Measurements from ENCODE around the gene TIAM2. TPM values are rescaled to one million over a fixed set of nuclear protein-coding genes. Genes with fewer than 3 reads are reported as not detected.

Gene TIAM2
- total RNA-seq, 1 donor from 2014 or later: 21.1 TPM

DNA sequence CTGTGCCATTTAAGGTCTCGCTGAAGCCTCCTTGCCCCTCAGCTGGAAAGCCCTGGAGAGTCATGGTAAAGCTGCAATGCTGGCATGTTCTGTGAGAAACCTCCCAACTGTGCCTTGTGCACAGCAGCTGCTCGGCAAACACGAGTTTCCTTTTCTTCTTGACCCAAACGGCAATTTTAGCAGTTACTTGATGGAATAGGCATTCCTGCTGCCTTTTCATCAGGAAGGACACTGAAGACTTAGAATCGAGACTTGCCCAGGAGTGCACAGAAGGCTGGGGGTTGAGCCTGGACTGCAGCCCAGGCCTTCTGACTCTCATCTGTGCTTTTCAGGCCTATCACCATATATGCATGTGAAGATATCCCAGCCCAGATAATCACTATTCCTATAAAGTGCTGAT, 240.0 kb downstream of the TIAM2 start:
- H3K27ac Mint-ChIP-seq (ENCODE audit: unreplicated experiment): no peak overlapping the region
- H3K4me3 Mint-ChIP-seq (ENCODE audit: unreplicated experiment): no peak overlapping the region
- DNase-seq (ENCODE audit: low spot score): no peak

DNA sequence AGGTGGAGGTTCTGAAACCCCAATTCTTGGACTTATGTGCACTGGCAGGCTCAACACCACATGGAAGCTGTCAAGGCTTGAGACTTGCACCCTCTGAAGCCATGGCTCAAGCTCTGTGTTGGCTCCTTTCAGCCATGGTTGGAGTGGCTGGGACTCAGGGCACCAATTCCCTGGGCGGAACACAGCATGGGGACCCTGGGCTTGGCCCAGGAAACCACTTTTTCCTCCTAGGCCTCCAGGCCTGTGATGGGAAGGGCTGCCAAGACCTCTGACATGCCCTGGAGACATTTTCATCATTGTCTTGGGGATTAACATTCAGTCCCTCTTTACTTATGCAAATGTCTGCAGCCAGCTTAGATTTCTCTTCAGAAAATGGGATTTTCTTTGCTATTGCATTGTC, 242.5 kb downstream of the TIAM2 start:
- H3K27ac Mint-ChIP-seq (ENCODE audit: unreplicated experiment): no peak overlapping the region
- no peak overlapping the region for H3K4me3 Mint-ChIP-seq (ENCODE audit: unreplicated experiment)
- DNase-seq (ENCODE audit: low spot score): no peak
- no peaks in the 10 kb centered on the region for H3K9me3 Mint-ChIP-seq (ENCODE audit: unreplicated experiment)
- peaks cover 60% of the 10 kb centered on the region for H3K36me3 Mint-ChIP-seq (ENCODE audit: low read depth, unreplicated experiment)
- H3K27me3 Mint-ChIP-seq (ENCODE audit: unreplicated experiment): no peaks in the 10 kb centered on the region
- no peaks in the 10 kb centered on the region for H3K4me1 Mint-ChIP-seq (ENCODE audit: unreplicated experiment)
- TF ChIP-seq, protein P1, sequence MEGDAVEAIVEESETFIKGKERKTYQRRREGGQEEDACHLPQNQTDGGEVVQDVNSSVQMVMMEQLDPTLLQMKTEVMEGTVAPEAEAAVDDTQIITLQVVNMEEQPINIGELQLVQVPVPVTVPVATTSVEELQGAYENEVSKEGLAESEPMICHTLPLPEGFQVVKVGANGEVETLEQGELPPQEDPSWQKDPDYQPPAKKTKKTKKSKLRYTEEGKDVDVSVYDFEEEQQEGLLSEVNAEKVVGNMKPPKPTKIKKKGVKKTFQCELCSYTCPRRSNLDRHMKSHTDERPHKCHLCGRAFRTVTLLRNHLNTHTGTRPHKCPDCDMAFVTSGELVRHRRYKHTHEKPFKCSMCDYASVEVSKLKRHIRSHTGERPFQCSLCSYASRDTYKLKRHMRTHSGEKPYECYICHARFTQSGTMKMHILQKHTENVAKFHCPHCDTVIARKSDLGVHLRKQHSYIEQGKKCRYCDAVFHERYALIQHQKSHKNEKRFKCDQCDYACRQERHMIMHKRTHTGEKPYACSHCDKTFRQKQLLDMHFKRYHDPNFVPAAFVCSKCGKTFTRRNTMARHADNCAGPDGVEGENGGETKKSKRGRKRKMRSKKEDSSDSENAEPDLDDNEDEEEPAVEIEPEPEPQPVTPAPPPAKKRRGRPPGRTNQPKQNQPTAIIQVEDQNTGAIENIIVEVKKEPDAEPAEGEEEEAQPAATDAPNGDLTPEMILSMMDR (IDR thresholded peaks at IDR 0.05; ENCODE audit: unreplicated experiment): no peak

More for the DNA sequence above, 240.0 kb downstream of the TIAM2 start:
- H3K27me3 Mint-ChIP-seq (ENCODE audit: unreplicated experiment): peaks cover 2% of the 10 kb centered on the region
- H3K9me3 Mint-ChIP-seq (ENCODE audit: unreplicated experiment): no peaks in the 10 kb centered on the region
- TF ChIP-seq, protein P1 (IDR thresholded peaks at IDR 0.05; ENCODE audit: unreplicated experiment): no peak
- peaks cover 42% of the 10 kb centered on the region for H3K36me3 Mint-ChIP-seq (ENCODE audit: low read depth, unreplicated experiment)
- H3K4me1 Mint-ChIP-seq (ENCODE audit: unreplicated experiment): no peaks in the 10 kb centered on the region

DNA sequence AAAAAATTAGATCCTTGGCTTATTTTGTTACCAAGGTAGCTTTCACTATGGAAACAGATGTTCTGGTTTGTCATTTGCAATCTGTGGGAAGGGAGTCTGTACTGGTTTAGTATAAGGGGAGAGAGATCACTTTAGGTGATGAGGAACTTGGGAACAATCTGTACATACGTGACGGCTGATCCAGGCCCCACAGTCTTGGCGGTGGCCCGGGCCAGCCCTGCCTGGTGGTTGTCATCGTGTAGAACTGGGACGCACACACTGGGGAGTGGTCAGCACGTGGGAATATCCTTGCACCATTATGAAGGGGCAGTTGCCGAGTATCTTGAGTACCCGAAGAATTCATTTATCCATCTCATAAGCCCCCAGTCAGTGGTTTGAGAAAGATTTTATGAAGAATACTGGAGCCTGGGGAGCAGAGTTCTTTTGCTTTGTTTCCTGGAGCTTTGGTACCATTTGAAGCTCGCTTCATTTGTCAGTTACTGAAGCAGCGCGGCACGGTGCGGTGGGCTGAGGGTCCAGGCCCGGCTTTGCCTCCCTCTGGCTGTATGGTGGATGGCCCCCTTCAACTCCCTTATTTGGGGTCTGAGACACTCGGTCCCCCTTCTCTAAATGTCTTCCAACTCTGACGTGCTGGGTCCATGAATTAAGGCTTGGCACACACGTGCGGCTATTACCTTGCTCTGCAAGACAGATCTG, 245.9 kb downstream of the TIAM2 start:
- H3K27ac Mint-ChIP-seq (ENCODE audit: unreplicated experiment): peak overlapping the region; percentile 3
- H3K36me3 Mint-ChIP-seq (ENCODE audit: low read depth, unreplicated experiment): peaks cover 70% of the 10 kb centered on the region

DNA sequence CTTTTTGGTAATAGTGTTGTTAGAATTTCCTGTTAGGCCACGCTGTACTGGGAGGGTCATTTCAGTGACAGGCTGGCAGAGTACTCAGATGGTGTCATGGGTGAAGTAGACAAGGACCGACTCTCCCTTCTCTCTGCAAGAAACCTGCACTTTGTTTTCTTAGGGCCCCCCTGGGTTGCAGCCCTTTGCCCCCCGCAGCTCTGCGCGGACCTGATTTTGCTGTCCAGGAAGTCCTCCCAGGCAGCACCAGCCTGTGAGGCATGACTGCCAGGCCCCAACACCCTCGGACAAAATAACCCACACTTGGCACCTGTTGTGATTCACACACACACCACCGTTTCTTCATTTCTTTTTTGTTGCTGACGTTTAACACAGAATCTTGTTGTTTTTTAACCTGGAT, 246.9 kb downstream of the TIAM2 start:
- peak overlapping the region; percentile 3 for H3K27ac Mint-ChIP-seq (ENCODE audit: unreplicated experiment)
- DNase-seq (ENCODE audit: low spot score): no peak
- H3K27me3 Mint-ChIP-seq (ENCODE audit: unreplicated experiment): peaks cover 2% of the 10 kb centered on the region
- H3K9me3 Mint-ChIP-seq (ENCODE audit: unreplicated experiment): no peaks in the 10 kb centered on the region
- H3K4me3 Mint-ChIP-seq (ENCODE audit: unreplicated experiment): no peak overlapping the region
- TF ChIP-seq, protein P1 (IDR thresholded peaks at IDR 0.05; ENCODE audit: unreplicated experiment): no peak
- peaks cover 7% of the 10 kb centered on the region for H3K4me1 Mint-ChIP-seq (ENCODE audit: unreplicated experiment)
- H3K36me3 Mint-ChIP-seq (ENCODE audit: low read depth, unreplicated experiment): peaks cover 64% of the 10 kb centered on the region

More for the DNA sequence above, 245.9 kb downstream of the TIAM2 start:
- TF ChIP-seq, protein P1 (IDR thresholded peaks at IDR 0.05; ENCODE audit: unreplicated experiment): no peak
- Mint-ChIP-seq H3K27me3 (ENCODE audit: unreplicated experiment) (peaks cover under 1% of the 10 kb centered on the region), H3K9me3 (ENCODE audit: unreplicated experiment) (no peaks in the 10 kb centered on the region), H3K4me1 (ENCODE audit: unreplicated experiment) (peaks cover 7% of the 10 kb centered on the region), H3K4me3 (ENCODE audit: unreplicated experiment) (no peak overlapping the region)
- DNase-seq (ENCODE audit: low spot score): no peak

DNA sequence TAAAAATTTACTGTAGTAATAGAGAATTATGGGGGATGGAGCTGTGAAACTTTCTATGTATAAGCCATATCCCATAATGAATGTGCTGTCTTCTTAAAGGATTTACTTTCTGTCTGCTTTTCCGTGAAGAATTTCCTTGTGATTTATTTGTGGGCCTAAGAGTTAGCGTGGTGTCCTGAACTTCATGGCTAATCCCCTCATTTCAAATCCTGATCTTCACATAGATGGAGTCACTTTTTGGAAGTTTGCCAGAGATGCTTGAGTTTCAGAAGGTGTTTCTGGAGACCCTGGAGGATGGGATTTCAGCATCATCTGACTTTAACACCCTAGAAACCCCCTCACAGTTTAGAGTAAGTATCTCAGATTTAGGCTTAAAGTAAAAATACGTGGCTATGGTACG, 249.3 kb downstream of the TIAM2 start:
- Mint-ChIP-seq H3K4me1 (ENCODE audit: unreplicated experiment) (peaks cover 13% of the 10 kb centered on the region), H3K36me3 (ENCODE audit: low read depth, unreplicated experiment) (peaks cover 43% of the 10 kb centered on the region), H3K27me3 (ENCODE audit: unreplicated experiment) (peaks cover 4% of the 10 kb centered on the region), H3K9me3 (ENCODE audit: unreplicated experiment) (no peaks in the 10 kb centered on the region), H3K27ac (ENCODE audit: unreplicated experiment) (no peak overlapping the region), H3K4me3 (ENCODE audit: unreplicated experiment) (no peak overlapping the region)
- TF ChIP-seq, protein P1 (IDR thresholded peaks at IDR 0.05; ENCODE audit: unreplicated experiment): no peak
- no peak for DNase-seq (ENCODE audit: low spot score)

Data from endothelial cell (in vitro differentiated cells).